Measurements from ENCODE around the gene ADGRB3.

- TF ChIP-seq CTCF (conservative IDR thresholded peaks at IDR 0.05; ENCODE audit: low read length) (no peak), EZH2phosphoT487 (IDR thresholded peaks at IDR 0.05; ENCODE audit: borderline replicate concordance, low read depth, low read length) (no peak)
Measured at GRCh38 chr6:68735866-68736265, 100.8 kb downstream of the ADGRB3 start.

Measured in OCI-LY7 (cell line).